HG03060 (cell line): ENCODE measurements around the gene ANKRD26.
"Not testable (repeated sequence)": the region's sequence is repeated elsewhere in the genome, so short reads cannot be mapped to it uniquely, and the experiment has no call there.

Experiments
- ATAC-seq: cut with Tn5 transposase; IDR thresholded peaks from one replicate; pipeline ENCODE4 v1.9.1; 2021; ENCODE audit warnings: low read depth, moderate number of reproducible peaks; ENCODE audit not compliant: unreplicated experiment

ANKRD26 gene

DNA sequence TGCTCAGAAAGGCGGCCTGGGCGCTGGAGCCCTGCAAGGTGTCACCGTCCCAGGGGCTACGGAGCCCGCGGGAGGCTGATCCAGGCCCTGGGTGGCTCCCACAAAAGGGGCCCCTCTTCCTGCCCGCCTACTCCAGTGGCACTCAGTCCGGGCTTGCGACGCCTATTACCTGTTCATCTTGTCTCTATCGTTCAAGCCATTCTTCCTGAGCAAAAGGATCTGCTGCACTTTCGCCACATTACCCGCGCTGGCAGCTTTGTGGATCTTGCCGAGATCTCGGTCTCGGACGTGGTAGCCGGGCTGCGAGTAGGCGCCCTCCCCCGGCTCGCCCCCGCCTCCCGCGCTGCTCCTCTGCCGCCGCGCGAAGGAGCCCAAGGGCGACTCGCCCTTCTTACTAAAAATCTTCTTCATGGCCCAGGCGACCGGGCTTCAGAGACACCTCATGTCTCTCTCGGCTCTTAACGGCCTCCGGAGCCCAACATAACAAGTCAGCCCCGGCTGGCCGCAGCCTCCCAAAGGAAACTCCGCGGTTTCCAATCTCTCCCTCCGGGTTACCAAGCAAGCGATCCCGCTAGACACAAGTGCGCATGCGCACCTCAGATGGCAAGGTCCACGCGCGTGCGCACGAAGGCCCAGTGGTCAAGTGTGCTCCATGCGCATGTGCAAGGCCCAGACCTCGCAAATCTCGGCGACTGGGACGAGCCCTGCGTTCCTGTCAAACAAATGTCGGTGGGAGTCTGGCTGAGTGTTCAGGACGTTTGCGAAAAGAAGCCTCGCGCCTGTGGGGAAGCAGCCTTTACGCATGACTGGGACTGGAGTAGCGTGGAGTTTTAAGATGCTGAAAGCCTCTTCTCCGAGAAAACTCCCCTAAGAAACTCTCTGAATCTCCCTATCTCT, at the start of gene ANKRD26:
Gene ANKRD26 (minus strand): TSS at position 579 of the 897 bp plus-strand sequence. CDS start 168 bp downstream, at position 411.
- ATAC-seq, result peak; percentile 66

GRCh38 chr10:27147701-27148100, 47.4 kb upstream of the ANKRD26 start:
- no peak for ATAC-seq

GRCh38 chr10:27145937-27146336, 45.6 kb upstream of the ANKRD26 start:
- ATAC-seq, result no peak

GRCh38 chr10:27143686-27144085, 43.4 kb upstream of the ANKRD26 start:
- no peak for ATAC-seq

DNA sequence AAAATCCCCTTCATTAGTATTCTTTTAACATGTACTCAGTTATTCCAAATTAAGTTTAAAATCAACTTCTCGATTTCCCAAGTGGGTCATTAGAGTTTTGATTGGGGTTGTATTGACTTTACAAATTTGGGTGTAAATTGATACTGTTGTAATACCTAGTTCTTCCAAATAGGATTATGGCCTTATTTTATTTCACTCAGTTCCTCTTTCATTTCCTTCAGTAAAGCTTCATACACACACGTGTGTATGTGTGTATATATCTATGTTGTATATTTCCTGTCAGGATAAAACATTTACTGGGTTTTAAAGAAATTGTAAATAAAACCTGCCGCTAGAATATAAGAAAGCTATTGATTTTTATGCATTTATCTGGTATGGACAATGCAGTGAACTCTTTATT, 38.0 kb upstream of the ANKRD26 start:
- no peak for ATAC-seq

DNA sequence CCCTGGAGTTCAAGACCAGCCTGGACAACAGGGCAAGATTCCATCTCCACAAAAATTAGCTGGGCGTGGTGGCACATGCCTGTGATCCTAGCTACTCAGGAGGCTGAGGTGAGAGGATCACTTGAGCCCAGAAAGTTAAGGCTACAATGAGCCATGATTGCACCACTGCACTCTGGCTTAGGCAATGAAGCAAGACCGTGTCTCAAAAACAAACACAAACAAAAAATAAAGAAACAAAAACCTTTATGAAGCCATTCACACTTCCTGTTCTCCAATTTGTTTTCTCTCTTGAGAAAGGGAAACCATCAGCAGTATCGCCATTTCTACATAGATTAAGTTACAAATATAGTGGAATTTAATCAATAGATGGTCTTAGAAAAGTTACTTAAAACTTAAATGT, 34.1 kb upstream of the ANKRD26 start:
- ATAC-seq, result no peak

GRCh38 chr10:27108165-27108564, 7.9 kb upstream of the ANKRD26 start:
- no peak for ATAC-seq

- ATAC-seq, result no peak
Observed at GRCh38 chr10:27104919-27105318, 4.6 kb upstream of the ANKRD26 start.

- ATAC-seq, result no peak
Observed at GRCh38 chr10:27100813-27101347, 586 bp upstream of the ANKRD26 start.

DNA sequence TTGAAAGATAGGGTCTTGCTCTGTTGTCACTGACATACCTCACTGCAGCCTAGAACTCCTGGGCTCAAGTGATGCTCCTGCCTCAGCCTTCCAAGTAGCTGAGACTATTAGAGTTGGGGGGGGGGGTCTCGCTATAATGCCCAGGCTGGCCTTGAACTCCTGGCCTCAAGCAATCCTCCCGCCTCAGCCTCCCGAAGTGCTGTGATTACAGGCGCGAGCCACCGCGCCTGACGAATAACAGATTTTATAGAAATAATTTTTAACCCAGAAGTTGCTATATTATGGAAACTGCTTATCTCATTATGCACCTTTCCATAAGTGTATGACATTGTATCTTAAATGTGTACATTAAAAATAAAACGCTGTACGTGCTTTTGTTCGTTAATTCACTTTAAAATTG, 846 bp downstream of the ANKRD26 start:
- no peak for ATAC-seq

- no peak for ATAC-seq
Observed at GRCh38 chr10:27088119-27089044, 11.9 kb downstream of the ANKRD26 start.

DNA sequence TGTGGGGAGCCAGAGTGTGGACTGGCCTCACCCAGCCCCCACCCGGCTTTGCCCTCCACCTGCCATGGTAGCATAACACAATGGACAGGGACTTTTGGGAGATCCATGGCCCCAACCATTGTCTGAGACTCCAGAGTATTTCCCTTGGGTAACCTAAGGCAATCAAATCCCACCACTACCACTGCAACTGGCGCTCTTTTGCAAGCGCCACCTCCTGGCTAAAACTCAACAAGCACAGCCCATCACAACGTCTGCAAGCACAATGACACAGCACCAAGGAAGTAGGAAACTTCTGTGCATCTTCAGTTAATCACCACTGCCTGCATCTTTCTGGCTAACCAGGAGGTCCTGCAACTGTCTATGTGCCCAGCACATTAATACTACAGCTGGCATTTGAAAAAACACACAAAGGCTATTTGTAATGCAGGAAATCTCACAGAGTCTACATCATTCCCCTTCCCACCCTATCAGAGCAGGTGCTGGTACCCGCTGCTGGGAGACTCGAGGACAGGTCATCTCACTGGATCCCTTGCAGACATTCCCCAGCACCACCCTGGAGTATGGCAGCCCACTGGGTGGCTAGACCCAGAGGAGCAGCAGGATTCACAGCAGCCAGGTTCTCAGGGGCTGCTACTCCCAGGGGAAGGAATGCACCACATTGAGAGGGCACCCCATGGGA, 27.7 kb downstream of the ANKRD26 start:
- no peak for ATAC-seq

DNA sequence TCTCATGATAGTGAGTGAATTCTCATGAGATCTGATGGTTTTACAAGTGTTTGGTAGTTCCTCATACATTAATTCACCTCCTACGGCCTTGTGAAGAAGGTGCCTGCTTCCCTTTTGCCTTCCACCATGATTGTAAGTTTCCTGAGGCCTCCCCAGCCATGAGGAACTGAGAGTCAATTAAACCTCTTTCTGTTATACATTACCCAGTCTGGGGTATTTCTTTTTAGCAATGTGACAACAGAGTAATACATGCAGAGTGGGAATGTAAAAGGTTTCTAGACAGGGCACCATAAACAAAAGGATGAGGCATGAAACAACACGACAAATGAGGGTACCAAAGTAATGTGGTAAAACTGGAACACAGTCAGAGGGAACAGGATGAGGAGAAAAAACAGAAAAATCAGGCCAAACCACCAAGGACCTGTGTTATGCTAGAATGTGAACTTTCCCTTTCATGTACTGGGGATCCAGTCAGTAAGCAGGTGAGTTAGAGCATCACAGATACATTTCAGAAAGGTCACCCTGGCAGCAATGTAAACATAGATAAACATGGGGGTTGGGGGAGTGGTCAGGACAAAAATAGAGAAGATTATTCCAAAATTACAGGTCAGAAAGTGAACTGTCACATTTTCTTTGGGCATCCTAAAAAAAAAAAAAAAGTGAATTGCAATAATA, 31.9 kb downstream of the ANKRD26 start:
- ATAC-seq, result no peak

GRCh38 chr10:27065084-27065483, 35.2 kb downstream of the ANKRD26 start:
- ATAC-seq, result no peak

DNA sequence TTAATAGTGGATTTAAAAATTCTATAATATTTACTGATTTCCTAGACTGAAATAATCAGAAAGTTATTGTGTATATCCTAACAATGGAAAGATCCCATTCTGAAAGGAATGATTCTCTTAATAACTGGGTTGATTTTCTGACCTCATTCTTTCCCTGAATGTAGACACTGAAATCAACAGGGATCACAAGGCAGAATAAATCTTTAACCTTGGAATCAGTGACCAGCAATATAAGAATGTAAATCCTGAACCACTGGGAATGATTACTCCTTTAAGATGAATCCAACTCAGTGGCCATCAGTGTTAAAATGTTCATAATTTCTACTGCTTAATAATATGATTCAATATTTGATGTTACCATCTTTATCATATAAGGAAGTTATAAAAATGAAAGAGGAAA, 47.6 kb downstream of the ANKRD26 start:
- no peak for ATAC-seq

GRCh38 chr10:27045247-27045646, 55.0 kb downstream of the ANKRD26 start:
- not testable (repeated sequence) for ATAC-seq

- ATAC-seq, result no peak
Observed at GRCh38 chr10:27041196-27041595, 59.1 kb downstream of the ANKRD26 start.

DNA sequence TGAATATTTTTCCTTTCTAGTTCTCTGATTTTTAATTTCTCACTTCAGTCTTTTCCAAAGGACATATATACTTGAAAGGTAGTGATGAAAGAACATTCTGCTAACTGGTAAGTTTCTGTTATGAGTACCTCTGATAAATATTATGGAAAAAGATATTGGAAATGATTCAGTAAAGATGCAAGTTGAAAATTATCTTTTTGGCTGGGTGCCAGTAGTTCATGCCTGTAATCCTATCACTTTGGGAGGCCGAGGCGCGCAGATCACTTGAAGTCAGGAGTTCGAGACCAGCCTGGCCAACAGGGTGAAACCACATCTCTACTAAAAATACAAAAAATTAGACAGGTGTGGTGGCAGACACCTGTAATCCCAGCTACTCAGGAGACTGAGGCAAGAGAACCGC, 62.1 kb downstream of the ANKRD26 start:
- ATAC-seq, result no peak

- no peak for ATAC-seq
Observed at GRCh38 chr10:27035163-27035562, 65.1 kb downstream of the ANKRD26 start.

- ATAC-seq, result no peak
Observed at GRCh38 chr10:27030060-27030459, 70.2 kb downstream of the ANKRD26 start.
